Activated naive CD8-positive, alpha-beta T cell treated with anti-CD3 and anti-CD28 coated beads, Interleukin-2, amount 50 U/mL, for 16 hours (primary cell): ENCODE results near the gene GYS2.
"Not testable (repeated sequence)": the region's sequence is repeated elsewhere in the genome, so short reads cannot be mapped to it uniquely, and the experiment has no call there.

Experiments used
- DNase-seq: peaks from one replicate; pipeline ENCODE4 v3.0.0-alpha.2; 2020; ENCODE audit warnings: low read depth, low spot score

The GYS2 gene

DNA sequence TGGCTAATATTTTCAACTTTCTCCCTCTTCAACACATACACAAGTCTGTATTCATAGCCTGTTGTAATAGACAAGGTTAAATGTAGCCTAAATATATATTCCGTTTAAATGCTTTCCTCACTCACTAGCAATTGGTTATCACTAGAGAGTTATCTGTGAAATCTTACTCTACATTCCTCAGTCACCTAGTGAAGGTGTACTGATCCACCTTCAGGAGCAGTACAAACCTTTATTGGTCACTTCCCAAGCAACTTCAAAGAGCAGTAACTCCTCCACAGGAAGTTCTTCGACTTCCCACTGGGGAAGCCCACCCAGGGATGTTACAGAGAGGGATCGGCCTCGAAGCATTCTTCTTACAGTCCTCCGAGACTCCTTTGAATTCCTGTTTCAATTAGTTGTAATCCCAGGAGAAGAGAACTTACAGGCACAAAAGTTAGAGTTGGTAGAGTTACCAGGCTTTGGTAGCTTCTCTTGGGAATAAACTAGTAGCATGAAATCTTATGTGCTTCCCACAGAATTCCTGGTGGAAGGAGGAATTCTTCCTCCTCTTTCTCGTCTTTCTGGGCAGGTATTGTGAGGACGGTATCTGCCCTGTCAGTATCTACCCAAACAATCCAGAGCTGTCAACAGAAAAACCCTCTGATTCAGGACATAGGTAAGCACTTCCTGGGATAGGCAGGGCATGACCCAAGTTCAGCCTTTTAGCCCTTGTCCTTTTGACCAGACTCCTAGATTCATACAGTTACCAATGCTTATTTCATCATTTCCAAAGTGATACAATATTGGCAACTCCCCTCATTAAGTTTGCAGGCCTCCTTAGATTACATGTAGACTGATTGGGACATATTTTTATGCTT is at the start of gene GYS2:
GYS2 (minus strand) TSS at position 603 of the 857 bp plus-strand sequence; CDS start at position 348, 255 bp downstream.
- DNase-seq, result no peak

DNA sequence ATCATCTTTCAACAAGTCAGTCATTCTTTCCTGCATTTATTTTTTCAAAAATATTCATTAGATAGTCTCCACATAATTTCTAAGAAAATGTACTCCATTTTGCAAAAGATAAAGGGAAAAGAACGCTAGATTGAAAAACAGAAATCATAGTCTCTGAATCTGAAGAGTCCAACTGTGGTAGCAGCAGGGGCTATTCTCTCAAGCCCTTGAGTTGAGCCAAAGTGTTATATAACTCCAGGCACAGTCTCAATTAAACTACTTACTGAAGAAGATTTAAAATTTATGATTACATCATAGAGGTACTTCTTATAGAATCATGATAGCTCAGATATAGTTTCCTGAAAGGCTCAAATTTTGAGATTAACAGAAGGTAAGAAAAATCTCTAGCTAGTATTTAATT is 47.2 kb upstream of the GYS2 start:
- no peak for DNase-seq

- no peak for DNase-seq
Measured at GRCh38 chr12:21650997-21651396, 46.4 kb upstream of the GYS2 start.

GRCh38 chr12:21649034-21649433 is 44.4 kb upstream of the GYS2 start:
- no peak for DNase-seq

DNA sequence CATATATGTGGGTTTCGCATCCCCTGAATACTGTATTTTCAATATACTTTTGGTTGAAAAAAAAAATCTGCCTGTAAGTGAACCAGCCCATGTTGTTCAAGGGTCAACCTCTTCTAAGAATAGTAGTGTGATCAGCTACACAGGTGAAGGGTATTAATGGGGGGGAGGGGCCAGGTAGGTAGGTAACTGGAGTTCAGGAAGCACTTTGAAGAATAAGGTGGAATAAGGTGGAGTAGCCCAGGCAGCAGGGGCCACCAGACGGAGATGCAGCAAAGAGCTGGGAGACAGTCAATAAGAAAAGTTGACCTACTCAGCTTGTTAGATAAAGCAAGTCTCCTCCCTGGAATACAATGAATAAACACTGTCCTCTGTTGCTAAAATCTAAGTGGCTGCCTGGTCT is 43.7 kb upstream of the GYS2 start:
- no peak for DNase-seq

DNA sequence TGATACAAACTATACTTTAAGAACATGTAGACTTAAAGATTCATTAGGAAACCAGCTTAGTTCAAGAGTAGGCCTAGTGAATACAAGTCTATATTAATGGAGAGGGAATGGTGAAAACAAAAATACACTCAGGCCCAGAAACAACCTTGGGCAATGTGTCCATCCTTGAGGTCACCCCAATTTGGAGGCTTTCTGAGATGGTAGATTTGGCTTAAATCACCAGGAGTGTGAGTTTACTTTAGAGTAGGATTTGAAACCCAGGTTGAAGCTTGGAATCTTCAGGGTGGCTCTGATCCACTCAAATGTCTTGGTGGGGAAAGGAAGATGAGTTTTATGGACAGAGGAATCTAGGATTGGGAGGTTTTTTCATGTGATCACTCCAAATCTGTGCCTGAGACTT is 42.5 kb upstream of the GYS2 start:
- DNase-seq, result no peak

DNA sequence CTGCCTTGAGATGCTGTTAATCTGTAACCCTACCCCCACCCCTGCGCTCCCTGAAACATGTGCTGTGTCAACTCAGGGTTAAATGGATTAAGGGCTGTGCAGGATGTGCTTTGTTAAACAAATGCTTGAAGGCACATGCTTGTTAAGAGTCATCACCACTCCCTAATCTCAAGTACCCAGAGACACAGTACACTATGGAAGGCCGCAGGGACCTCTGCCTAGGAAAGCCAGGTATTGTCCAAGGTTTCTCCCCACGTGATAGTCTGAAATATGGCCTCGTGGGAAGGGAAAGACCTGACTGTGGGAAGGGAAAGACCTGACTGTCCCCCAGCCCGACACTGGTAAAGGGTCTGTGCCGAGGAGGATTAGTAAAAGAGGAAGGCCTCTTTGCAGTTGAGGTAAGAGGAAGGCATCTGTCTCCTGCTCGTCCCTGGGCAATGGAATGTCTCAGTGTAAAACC is 40.4 kb upstream of the GYS2 start:
- not testable (repeated sequence) for DNase-seq

DNA sequence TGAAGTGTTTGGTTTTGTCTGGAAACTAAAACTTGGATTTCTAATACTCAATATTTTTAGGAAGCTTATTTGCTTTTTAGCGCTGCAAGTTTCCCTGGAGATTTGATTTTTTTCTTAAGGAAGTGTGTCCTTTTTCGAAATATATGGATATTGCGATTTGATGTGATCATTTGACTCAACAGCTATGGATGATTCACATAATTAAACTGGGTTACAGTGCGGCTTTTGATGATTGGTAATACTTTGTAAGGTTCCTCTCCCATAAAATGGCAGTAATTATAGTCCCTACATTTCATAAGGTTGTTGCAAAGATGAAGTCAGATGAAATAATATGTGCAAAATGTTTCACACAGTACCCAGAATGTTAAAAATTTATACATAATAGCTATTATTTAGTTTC is 39.9 kb upstream of the GYS2 start:
- DNase-seq, result no peak

DNA sequence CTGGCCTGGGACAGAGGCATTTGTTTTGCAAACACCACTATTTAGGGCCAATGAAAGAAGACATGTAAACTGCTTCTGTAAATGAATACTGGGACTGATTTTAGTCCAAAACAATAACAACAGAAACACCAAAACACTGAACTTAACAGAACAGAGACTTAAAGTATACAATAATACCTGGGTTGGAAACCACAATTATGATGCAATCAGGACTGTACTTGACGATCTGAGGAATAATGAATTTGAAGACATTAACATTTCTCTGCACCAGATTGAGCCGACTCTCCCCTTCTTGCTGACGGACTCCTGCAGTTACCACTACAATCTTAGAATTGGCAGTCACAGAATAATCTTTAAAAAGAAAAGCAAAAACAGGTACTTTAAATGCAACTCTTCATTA is 39.1 kb upstream of the GYS2 start:
- no peak for DNase-seq

- no peak for DNase-seq
Measured at GRCh38 chr12:21642707-21643389, 38.2 kb upstream of the GYS2 start.

- no peak for DNase-seq
Measured at GRCh38 chr12:21638054-21638891, 33.6 kb upstream of the GYS2 start.

DNA sequence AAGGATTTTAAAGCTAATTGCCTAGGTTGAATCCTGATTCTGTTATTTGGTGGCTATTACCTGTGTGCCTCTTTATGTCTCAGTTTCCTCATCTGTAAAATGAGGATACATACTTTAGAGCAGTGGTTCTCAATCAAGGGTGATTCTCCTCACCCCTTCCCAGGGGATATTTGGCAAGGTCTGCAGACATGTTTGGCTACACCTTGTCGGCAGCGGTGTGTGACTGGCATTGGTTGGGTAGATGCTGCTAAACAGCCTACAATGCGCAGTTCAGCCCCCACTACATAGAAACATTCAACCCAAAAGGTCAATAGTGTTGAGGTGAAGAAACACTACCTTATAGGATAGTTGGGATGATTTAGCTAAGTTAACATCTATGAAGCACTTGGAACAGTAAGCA is 29.6 kb upstream of the GYS2 start:
- DNase-seq, result no peak

DNA sequence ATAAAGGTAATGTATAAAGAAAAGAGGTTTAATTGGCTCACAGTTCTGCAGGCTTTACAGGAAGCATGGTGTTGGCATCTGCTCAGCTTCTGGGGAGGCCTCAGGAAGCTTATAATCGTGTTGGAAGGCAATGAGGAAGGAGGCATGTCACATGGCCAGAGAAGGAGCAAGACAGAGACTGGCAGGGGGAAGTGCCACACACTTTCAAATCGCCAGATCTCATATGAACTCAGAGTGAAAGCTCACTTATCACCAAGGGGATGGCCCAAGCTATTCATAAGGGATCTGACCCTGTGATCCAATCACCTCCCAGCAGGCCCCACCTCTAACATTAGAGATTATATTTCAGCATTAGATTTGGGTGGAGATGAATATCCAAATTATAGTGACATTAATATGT is 26.7 kb upstream of the GYS2 start:
- DNase-seq, result no peak

GRCh38 chr12:21627924-21628323 is 23.3 kb upstream of the GYS2 start:
- DNase-seq, result no peak

DNA sequence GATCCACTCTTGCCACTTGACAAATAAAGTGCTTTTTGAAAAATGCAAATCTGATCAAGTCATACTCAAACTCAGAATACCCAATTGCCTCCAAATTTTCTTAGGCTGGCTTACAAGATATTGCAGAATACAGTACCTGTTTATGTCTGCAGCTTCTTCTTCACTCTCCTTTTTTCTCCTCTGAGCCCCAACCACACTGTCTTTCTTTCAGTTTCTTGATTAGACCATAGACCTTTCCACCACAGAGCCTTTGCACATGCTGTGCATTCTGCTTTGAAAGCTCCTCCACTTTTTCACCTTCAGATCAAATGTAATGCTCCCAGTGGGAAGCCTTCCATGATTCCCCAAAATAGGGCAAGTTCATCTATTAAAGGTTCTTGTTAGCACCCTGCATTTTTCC is 13.9 kb upstream of the GYS2 start:
- no peak for DNase-seq

DNA sequence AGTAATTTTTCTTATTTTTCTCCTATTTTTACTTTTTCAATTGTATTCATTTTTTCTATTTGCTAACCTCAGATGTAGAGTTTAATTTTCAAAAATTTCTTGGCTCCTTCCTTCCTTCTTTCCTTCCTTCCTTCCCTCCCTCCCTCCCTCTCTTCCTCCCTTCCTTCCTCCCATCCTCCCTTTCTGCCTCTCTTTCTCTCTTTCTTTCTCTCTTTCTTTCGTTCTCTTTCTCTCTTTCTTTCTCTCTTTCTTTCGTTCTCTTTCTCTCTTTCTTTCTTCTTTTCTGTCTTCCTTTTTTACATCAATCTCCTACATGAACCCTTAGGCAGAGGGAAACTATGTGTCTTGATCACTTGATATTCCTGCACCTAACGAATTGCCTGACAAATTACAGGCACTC is 12.4 kb upstream of the GYS2 start:
- no peak for DNase-seq

- DNase-seq, result no peak
Measured at GRCh38 chr12:21615431-21615830, 10.8 kb upstream of the GYS2 start.

DNA sequence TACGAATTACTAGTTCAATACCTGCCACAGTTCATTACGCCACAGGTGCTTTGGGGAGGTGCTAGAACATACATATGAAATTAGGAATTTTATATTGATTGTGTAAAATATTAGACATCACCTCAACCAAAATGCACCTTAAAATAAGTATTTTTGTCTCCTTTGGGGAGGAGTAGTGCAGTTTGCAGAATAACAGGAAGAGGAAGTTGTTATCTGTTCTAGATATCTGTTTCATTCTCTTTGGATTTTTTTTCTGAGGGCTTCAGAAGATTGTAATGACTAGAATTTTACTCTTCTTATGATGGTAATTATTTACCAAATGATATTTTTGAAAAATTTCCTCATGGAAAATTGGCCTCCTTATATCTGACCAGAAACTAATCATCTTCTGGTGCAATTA is 9.9 kb upstream of the GYS2 start:
- DNase-seq, result no peak

GRCh38 chr12:21613931-21614330 is 9.3 kb upstream of the GYS2 start:
- no peak for DNase-seq

DNA sequence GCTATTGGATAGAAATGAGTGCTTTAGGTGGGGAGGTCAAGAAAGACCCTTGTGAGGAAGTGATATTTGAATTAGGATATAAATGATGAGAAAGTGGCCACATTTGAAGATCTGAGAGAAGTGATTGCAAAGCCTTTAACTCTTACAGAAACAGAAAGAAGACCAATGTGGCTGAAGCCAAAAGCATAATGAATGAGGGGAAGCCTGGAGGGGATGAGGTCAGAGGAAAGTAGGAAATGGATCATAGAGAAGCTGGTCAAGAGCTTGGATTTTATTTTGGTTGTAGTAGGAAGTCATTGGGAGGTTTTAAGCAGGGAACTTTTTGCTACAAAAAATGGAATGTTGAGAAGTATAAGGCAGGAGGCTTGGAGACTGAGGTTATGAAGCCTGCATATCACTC is 3.5 kb upstream of the GYS2 start:
- no peak for DNase-seq

- DNase-seq, result no peak
Measured at GRCh38 chr12:21607701-21608100, 3.1 kb upstream of the GYS2 start.

- no peak for DNase-seq
Measured at GRCh38 chr12:21606175-21606574, 1.5 kb upstream of the GYS2 start.
